RCC 7860 (cell line): ENCODE data around the gene STIM1.
"Not testable (repeated sequence)": the region's sequence is repeated elsewhere in the genome, so short reads cannot be mapped to it uniquely, and the experiment has no call there.

Experiments used
- DNase-seq: peaks from one replicate; pipeline ENCODE4 v3.0.0-alpha.2; 2015; ENCODE audit warnings: low spot score
- FAIRE-seq: peaks from 2 replicates; lab custom pipeline; 2012; peaks lifted over from hg19 to GRCh38; lab: Jason Lieb, UNC

The STIM1 gene

GRCh38 chr11:3853899-3854659, 1.4 kb upstream of the STIM1 start:
- FAIRE-seq (no peak), DNase-seq (no peak)

GRCh38 chr11:3854660-3854976, 846 bp upstream of the STIM1 start:
- no peak for DNase-seq

GRCh38 chr11:3855808-3856491, 486 bp downstream of the STIM1 start:
- FAIRE-seq, result no peak
- DNase-seq, result peak; percentile 28

More at GRCh38 chr11:3854660-3854976, 846 bp upstream of the STIM1 start:
- no peak for FAIRE-seq

DNA sequence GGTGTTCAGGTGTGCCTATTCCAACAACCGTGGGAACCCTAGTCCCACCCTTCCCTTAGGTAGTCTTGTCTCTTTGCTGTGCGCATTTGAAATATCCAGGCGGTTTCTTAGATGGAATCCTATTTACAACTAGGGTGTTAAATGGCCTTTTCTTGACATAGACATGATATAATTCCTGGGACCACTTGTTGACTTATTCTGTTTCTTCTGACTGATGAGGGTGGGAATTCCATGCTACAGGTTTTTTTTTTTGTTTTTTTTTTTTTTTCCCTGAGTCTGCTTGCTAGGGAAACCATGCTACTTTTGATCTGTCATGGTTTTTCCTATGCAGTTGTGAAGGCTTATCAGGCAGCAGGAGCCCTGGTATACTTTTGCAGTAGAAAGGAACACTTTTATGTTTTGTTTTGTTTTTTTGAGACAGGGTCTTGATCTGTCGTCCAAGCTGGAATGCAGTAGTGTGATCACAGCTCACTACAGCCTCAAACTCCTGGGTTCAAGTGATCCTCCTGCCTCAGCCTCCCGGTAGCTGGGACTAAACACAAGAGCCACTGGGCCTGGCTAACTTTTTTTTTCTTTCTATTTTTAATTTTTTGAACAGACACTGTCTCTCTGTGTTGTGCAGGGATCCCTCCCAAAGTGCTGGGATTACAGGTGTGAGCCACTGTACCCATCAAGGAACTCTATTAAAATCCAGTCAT, 1.5 kb downstream of the STIM1 start:
- FAIRE-seq, result no peak
- no peak for DNase-seq

GRCh38 chr11:3857628-3858027, 2.2 kb downstream of the STIM1 start:
- DNase-seq (no peak), FAIRE-seq (no peak)

DNA sequence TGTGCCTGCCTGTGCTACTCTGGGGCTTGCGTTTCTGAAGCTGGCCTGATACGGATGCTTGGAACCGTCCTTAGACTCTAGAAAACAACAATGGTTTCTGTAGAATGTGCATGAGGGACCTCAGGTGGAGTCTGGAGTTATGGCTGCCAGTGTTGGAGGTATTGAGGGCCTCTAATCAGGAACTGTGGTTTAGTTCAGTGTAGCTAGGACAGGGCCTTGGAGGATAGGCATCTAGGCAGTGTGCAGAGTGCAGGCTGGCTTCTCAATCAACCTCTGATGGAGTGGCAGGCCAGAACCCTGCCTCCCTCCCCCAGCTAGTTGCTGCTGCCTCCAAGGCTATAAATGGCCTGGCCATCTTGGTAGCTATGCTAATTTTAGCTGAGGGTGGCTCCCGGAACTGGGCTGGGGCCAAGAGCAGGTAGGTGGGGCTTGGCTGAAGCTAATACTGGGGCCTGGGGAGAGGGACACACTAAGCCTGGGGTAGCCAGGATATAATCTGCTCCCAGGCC, 4.0 kb downstream of the STIM1 start:
- no peak for FAIRE-seq
- no peak for DNase-seq

GRCh38 chr11:3860375-3860774, 4.9 kb downstream of the STIM1 start:
- DNase-seq (no peak), FAIRE-seq (no peak)

GRCh38 chr11:3860898-3861393, 5.5 kb downstream of the STIM1 start:
- not testable (repeated sequence) for FAIRE-seq, DNase-seq

DNA sequence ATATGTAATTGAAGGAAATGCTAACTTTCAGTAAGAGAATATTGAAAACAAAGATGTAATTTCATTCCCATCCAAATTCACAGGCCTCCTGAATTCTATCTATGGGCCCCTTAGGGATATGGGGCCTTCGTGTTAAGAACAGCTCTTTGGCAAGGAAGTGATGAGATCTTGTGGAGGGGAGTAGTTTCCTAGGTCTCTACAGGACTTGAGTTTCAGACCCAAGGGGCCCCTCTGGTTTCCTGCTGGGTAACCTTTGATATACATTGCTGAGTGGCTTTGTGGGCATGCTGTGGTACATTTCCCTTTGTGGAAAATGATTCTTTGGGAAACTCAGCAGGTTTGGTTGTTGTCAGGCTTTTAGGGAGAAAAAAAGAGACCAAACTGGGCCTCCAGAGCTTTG, 6.2 kb downstream of the STIM1 start:
- no peak for DNase-seq
- FAIRE-seq, result no peak

DNA sequence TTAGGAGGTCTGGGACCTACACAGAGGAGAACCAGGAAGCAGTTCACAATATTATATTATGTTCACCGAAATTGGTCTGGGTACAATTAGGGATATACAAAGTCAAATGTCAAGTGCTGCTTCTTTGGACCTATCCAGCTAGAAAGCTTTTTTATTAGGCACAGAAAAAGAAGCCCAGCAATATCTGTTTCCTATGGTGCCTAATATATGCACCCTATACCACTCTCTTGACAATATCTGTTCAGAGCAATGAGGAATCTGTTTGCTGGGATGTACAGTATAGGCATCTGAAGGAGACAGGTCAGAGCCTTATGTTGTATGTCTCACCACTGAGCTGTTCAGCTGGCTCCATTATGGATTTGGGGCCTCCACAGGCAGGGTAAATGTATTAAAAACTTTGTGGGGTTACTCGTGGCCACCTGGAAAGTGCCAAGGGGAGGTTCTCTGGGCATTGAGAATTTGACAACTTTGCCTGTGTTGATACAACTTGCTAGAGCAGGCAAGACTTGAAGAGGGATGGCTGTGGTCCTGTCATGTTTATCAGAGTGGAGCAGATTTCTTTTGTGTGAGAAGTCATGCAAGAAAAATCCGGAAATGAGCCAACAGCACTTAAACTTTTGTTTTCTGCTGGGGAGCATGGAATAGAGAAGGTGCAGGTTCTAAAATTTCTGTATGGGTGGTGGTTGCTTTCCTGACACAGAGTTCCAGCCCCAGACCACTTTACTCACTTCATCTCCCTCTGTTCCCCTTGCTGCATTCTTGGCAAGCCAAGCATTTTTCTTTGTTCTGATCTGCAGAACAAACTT, 10.1 kb downstream of the STIM1 start:
- FAIRE-seq (no peak), DNase-seq (peak; percentile 18)

DNA sequence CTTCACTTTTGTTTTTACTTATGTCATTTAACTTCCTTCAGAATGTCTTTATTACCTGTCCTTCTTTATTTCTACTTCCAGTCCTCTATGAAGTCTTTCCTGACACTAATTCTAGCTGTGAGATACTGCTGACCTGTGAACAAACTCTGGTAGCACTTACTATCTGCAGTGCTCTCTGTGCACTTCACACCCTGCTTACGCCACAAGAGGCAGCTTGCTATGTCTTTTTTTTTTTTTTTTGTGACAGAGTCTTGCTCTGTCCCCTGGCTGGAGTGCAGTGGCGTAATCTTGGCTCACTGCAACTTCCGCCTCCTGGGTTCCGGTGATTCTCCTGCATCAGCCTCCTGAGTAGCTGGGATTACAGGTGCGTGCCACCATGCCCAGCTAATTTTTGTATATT, 10.7 kb downstream of the STIM1 start:
- FAIRE-seq (no peak), DNase-seq (no peak)

GRCh38 chr11:3866836-3867208, 11.4 kb downstream of the STIM1 start:
- DNase-seq (no peak), FAIRE-seq (no peak)

DNA sequence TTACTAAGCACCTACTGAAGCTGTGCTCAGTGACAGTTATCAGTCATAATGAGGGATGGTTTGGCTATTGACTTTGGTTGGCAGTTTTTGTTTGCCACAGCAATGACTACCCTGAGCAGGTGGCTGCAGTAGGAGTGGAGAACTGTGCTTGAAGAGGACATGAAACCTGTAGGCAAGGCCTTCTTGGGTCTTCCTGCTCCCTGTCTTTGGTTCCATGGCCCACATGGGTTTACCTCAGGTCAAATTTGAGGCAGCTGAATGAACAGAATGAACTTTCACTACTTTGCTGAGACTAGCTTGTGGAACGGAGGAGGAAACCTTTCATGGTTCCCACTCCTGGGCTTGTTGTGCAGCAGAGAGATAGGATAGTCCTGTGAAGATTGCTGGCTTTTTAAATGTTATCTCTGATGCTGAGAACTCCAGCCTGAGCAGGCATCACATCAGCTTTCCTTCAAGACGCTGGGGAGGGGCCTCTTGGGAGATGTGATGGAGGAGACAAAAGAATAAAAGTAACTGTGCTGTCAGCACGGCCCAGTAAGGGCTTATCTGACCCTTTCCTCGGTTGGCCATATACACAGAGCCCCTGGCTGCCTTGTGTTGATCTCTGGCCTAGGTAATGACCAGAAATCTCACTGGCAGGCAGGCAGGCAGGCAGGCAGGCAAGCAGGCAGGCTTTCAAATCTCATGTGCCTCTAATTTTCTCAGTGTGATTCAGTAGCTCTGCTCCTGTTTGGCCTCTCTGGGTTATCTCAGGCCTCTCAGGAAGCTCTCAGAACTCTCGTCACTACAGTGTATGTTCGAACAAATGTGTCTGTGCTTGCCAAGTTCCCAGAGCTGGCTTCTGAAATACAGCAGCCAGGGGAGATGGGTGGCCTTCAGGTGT, 12.0 kb downstream of the STIM1 start:
- DNase-seq, result no peak
- FAIRE-seq, result no peak

DNA sequence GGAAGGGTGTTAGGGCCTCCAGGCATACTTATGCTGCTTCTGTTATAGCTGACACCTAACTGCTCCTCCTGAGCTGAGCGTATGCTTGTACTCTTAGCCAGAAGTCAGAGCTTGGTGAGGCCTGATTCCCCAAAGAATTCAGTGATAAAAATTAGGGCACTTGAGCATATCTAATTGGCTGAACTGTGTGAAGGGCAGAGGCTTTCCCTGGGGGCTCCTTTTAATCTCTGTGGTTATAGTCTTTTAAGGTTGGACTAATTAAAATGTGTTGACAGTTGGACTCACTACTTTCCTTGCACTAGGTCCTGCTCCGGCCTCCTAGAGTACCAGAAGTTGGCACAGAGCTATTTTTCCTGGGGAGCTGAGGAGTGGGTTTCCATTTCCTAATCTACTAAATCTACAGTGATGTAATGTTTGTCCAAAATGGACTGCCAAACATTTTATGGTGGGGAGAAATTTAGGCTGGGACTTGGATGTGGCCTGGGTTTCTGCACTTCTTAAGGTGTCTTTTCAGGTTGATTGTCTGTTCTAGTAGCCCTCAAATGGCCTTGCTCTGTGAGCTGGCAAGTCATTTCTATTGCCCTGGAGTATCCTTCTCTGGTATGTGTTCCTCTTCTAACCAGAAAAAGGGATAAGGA, 18.4 kb downstream of the STIM1 start:
- FAIRE-seq (no peak), DNase-seq (no peak)

- FAIRE-seq, result no peak
- no peak for DNase-seq
These were observed 21.1 kb downstream of the STIM1 start for GRCh38 chr11:3876613-3877012.

DNA sequence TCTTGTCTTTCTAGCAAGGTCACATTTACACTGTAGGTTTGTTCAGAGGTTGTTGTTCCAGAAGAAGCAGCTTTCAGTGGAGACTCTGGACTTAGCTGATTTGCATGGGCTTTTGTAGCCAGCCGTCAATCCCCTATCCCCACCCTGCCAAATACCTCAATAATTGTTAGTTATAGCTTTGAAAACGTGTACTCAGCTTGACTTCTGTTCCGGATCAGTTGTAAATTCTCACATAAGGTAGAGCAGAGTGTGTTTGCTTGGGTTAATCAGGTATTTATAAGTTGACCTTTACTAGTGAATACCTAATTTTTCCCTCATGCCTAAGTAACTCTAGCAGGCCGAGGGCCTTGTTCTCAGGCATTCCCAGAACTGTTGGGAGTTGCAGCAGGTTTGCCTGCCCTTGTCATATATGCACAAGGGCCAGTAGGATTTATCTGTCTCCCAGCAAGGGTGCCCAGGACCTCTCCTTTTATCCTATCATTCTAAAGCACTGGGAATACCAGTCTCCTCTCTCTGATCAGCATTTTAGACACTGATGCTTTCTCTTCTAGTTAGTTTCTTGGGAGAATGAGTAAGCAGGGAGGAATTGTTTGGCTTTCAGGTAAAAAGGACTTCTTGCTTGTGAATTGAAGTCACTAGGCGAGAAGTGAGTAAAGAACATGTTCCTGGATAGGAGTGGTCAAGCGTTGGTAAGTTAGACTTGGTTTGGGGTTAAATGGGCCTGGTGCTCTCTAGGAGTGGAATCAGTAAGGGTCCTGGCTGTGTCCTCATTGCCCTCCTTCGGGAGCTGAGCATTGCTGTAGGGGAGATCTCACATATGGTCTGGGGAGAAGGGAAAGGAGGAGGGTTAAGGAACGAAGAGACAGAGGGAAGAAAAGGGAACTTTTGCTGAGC, 22.1 kb downstream of the STIM1 start:
- FAIRE-seq (no peak), DNase-seq (peak; percentile 25)

GRCh38 chr11:3878258-3878584, 22.8 kb downstream of the STIM1 start:
- DNase-seq, result no peak
- FAIRE-seq, result no peak

DNA sequence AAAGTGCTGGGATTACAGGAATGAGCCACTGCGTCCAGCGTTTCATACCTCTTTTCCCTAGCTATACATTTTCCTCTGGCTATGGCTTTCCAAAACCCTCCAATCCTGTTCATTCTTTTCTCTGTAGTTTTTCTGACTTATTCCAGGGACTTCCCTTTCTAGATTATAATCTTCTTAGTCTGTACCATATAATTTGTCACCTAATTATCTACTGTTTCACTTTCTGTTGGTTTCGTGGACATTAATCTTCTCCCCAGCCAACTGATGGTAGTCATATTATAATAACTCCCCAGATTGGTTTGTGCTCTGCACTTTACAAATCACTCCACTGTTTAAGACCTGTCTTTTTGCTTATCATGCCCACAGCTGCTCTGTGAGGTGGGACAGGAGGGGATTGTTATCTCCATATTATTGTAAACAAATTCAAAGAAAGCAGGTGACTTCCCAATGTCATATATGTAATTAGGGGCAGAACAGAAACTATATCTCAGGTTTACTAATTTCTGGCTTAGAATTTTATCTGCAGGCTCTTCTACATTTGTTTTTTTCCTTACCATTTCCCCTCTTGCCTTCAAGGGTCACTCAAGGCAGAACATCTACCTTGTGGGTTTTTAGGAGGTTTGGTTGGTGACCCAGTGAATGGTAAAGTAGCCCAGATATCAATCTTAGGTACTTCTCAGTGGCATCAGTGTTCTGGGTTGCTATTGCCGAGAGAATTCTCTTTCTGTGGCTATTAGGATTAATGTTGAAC, 23.9 kb downstream of the STIM1 start:
- FAIRE-seq, result no peak
- DNase-seq, result no peak
